HL-60 (cell line): Measurements from ENCODE around the gene MEN1.

Experiments
- CTCF ChIP-seq: IDR thresholded peaks from one replicate; pipeline ENCODE4 v1.5.1; 2011; ENCODE audit warnings: low read length, control low read depth, inconsistent platforms; ENCODE audit not compliant: insufficient read depth
- GABPA ChIP-seq: IDR thresholded peaks from 2 replicates; pipeline ENCODE4 v1.6.1; 2012; ENCODE audit warnings: low read depth
- POLR2AphosphoS5 ChIP-seq: IDR thresholded peaks from 2 replicates; pipeline ENCODE4 v1.6.1; 2012; ENCODE audit warnings: low read depth
- REST ChIP-seq: IDR thresholded peaks from 2 replicates; pipeline ENCODE4 v1.6.1; 2012; ENCODE audit warnings: low read depth; ENCODE audit not compliant: insufficient replicate concordance
- SPI1 ChIP-seq: IDR thresholded peaks from 2 replicates; pipeline ENCODE4 v1.6.1; 2012; ENCODE audit warnings: low read depth, mild to moderate bottlenecking, borderline replicate concordance

- no peak for TF ChIP-seq CTCF
- TF ChIP-seq POLR2AphosphoS5 = no peak
- TF ChIP-seq GABPA = no peak
- TF ChIP-seq SPI1 = no peak
- no peak for TF ChIP-seq REST
Observed at GRCh38 chr11:64758330-64759079, 51.8 kb downstream of the MEN1 start.
